HepG2 (cell line): ENCODE measurements around the gene PPM1G. TPM values are rescaled to one million over a fixed set of nuclear protein-coding genes. Genes with fewer than 3 reads are reported as not detected.

Experiments
- ERF ChIP-seq: IDR thresholded peaks from 2 replicates; pipeline ENCODE4 v1.6.1; 2018; ENCODE audit warnings: missing biosample characterization, missing genetic modification reagents
- HIC2 ChIP-seq: sonication (generic); formaldehyde crosslinking; IDR thresholded peaks from 2 replicates; pipeline ENCODE4 v1.9.0; 2022; ENCODE audit warnings: low read depth, missing genetic modification reagents
- KLF11 ChIP-seq: IDR thresholded peaks from 2 replicates; pipeline ENCODE4 v1.6.1; 2016; ENCODE audit warnings: missing compliant biosample characterization
- LCORL ChIP-seq, 2 experiments: fragments of 450-650 bp in 1 of 2; sonication (generic) in 1 of 2; formaldehyde crosslinking in 1 of 2; IDR thresholded peaks; 2 replicates each; pipeline versions ENCODE4 v1.5.0 to v1.6.1; 2017 to 2020; ENCODE audit warnings: antibody characterized with exemption in 1 of 2, missing genetic modification reagents in 1 of 2
- NFE2L2 ChIP-seq: fragments of 150-350 bp; IDR thresholded peaks from 2 replicates; pipeline ENCODE4 v1.6.1; 2014; ENCODE audit warnings: low read length
- NR2F6 ChIP-seq, 2 experiments: IDR thresholded peaks; 2 replicates each; pipeline ENCODE4 v1.6.1; 2016; ENCODE audit warnings: antibody characterized with exemption in 1 of 2, mild to moderate bottlenecking in 1 of 2
- PHF8 ChIP-seq: sonication (generic); formaldehyde crosslinking; IDR thresholded peaks from 2 replicates; pipeline ENCODE4 v1.5.0; 2020; ENCODE audit warnings: missing genetic modification reagents
- RORA ChIP-seq: sonication (generic); formaldehyde crosslinking; IDR thresholded peaks from 2 replicates; pipeline ENCODE4 v1.5.0; 2020; ENCODE audit warnings: mild to moderate bottlenecking, missing genetic modification reagents, moderate library complexity
- SAFB2 ChIP-seq: sonication (generic); formaldehyde crosslinking; IDR thresholded peaks from 2 replicates; pipeline ENCODE4 v1.5.1; 2020; ENCODE audit warnings: missing genetic modification reagents, low read depth, mild to moderate bottlenecking, borderline replicate concordance
- SALL1 ChIP-seq: sonication (generic); formaldehyde crosslinking; IDR thresholded peaks from 2 replicates; pipeline ENCODE4 v1.8.0; 2022; ENCODE audit warnings: mild to moderate bottlenecking, missing genetic modification reagents
- SATB2 ChIP-seq: sonication (generic); formaldehyde crosslinking; IDR thresholded peaks from 2 replicates; pipeline ENCODE4 v1.5.0; 2020; ENCODE audit warnings: missing genetic modification reagents
- TCF7 ChIP-seq: sonication (generic); IDR thresholded peaks from 2 replicates; pipeline ENCODE4 v1.6.1; 2016; ENCODE audit warnings: antibody characterized with exemption, low read depth
- U2AF1 ChIP-seq: fragments of 200-400 bp; formaldehyde crosslinking; optimal IDR thresholded peaks from 2 replicates; pipeline ENCODE3; 2017; ENCODE audit warnings: mild to moderate bottlenecking, low read depth, low read length
- ZFP91 ChIP-seq: sonication (generic); formaldehyde crosslinking; IDR thresholded peaks from 2 replicates; pipeline ENCODE4 v1.9.0; 2022; ENCODE audit warnings: missing genetic modification reagents, mild to moderate bottlenecking, borderline replicate concordance
- ZNF10 ChIP-seq: sonication (generic); formaldehyde crosslinking; IDR thresholded peaks from 2 replicates; pipeline ENCODE4 v1.4.0; 2020; ENCODE audit warnings: mild to moderate bottlenecking, low read depth, missing genetic modification reagents, borderline replicate concordance
- ZNF317 ChIP-seq: sonication (generic); formaldehyde crosslinking; IDR thresholded peaks from 2 replicates; pipeline ENCODE4 v1.5.0; 2020; ENCODE audit warnings: mild to moderate bottlenecking, missing genetic modification reagents
- ZNF558 ChIP-seq: sonication (generic); formaldehyde crosslinking; IDR thresholded peaks from 2 replicates; pipeline ENCODE4 v1.9.0; 2022; ENCODE audit warnings: mild to moderate bottlenecking, missing genetic modification reagents, borderline replicate concordance
- ZNF614 ChIP-seq: IDR thresholded peaks from 2 replicates; pipeline ENCODE4 v1.6.1; 2018; ENCODE audit warnings: missing biosample characterization, missing genetic modification reagents, inconsistent platforms, borderline replicate concordance
- ZSCAN22 ChIP-seq: sonication (generic); formaldehyde crosslinking; IDR thresholded peaks from 2 replicates; pipeline ENCODE4 v1.4.0; 2020; ENCODE audit warnings: mild to moderate bottlenecking, missing genetic modification reagents
- polyA plus RNA-seq, 8 experiments: library from polyadenylated mRNA; depleted of rRNA in 3 of 8; stranded (reverse) in 7 of 8; unstranded in 1 of 8; fragments of >200 nt; fragmentation: Illumina TruSeq in 4 of 8; extraction: Trizol in 4 of 8; gene quantifications; 2 replicates each; pipeline versions ENCODE4 v1.2.1 to v1.2.3, GENCODE V29; 2011 to 2016; ENCODE audit warnings: low read depth in 4 of 8, missing spikeins in 1 of 8, mixed read lengths in 1 of 8; ENCODE audit not compliant: insufficient read depth in 1 of 8
- total RNA-seq, 5 experiments: library from RNA; depleted of rRNA; stranded (reverse); fragments of >200 nt; fragmentation: Illumina TruSeq; extraction: Trizol; gene quantifications; 2 replicates each; pipeline ENCODE4 v1.2.3, GENCODE V29; 2016; ENCODE audit warnings: low read depth in 1 of 5
- TF ChIP-seq, protein P1 (sequence below): sonication (generic); formaldehyde crosslinking; IDR thresholded peaks from 2 replicates; pipeline ENCODE4 v1.4.0; 2020; ENCODE audit warnings: mild to moderate bottlenecking, missing genetic modification reagents, borderline replicate concordance
- TF ChIP-seq, protein P2 (sequence below): sonication (generic); formaldehyde crosslinking; IDR thresholded peaks from 2 replicates; pipeline ENCODE4 v1.5.0; 2020; ENCODE audit warnings: missing genetic modification reagents

PPM1G gene
- total and polyA plus RNA-seq, 2 of the 13 experiments (the other 11 are each of a cell fraction or from before 2014, with no cell fraction given), result 58.2 to 213 TPM

GRCh38 chr2:27428978-27429541 is 19.7 kb upstream of the PPM1G start (continued):
- TF ChIP-seq, protein P1, sequence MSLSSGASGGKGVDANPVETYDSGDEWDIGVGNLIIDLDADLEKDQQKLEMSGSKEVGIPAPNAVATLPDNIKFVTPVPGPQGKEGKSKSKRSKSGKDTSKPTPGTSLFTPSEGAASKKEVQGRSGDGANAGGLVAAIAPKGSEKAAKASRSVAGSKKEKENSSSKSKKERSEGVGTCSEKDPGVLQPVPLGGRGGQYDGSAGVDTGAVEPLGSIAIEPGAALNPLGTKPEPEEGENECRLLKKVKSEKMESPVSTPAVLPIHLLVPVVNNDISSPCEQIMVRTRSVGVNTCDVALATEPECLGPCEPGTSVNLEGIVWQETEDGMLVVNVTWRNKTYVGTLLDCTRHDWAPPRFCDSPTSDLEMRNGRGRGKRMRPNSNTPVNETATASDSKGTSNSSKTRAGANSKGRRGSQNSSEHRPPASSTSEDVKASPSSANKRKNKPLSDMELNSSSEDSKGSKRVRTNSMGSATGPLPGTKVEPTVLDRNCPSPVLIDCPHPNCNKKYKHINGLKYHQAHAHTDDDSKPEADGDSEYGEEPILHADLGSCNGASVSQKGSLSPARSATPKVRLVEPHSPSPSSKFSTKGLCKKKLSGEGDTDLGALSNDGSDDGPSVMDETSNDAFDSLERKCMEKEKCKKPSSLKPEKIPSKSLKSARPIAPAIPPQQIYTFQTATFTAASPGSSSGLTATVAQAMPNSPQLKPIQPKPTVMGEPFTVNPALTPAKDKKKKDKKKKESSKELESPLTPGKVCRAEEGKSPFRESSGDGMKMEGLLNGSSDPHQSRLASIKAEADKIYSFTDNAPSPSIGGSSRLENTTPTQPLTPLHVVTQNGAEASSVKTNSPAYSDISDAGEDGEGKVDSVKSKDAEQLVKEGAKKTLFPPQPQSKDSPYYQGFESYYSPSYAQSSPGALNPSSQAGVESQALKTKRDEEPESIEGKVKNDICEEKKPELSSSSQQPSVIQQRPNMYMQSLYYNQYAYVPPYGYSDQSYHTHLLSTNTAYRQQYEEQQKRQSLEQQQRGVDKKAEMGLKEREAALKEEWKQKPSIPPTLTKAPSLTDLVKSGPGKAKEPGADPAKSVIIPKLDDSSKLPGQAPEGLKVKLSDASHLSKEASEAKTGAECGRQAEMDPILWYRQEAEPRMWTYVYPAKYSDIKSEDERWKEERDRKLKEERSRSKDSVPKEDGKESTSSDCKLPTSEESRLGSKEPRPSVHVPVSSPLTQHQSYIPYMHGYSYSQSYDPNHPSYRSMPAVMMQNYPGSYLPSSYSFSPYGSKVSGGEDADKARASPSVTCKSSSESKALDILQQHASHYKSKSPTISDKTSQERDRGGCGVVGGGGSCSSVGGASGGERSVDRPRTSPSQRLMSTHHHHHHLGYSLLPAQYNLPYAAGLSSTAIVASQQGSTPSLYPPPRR, result 0 out of 2 replicates have a peak, but pooled peaks have one; percentile 66
- TF ChIP-seq SALL1 (CRISPR knock-in tag) (peak; percentile 77; the same call in 1 of the 2 replicates), ZNF317 (CRISPR knock-in tag) (no peak), HIC2 (CRISPR knock-in tag) (peak; percentile 30; the same call in 1 of the 2 replicates), TCF7 (peak; percentile 91), SAFB2 (CRISPR knock-in tag) (no peak), NFE2L2 (no peak), ZNF10 (CRISPR knock-in tag) (no peak), ERF (CRISPR knock-in tag) (no peak), SATB2 (CRISPR knock-in tag) (no peak), ZFP91 (CRISPR knock-in tag) (peak; percentile 62), U2AF1 (no peak), KLF11 (CRISPR knock-in tag) (no peak), ZNF614 (no peak; the same call in 1 of the 2 replicates), PHF8 (CRISPR knock-in tag) (peak; percentile 45; the same call in 1 of the 2 replicates), ZSCAN22 (CRISPR knock-in tag) (peak; percentile 65), ZNF558 (CRISPR knock-in tag) (no peak), RORA (CRISPR knock-in tag) (no peak), NR2F6 (IDR thresholded peaks at IDR 0.05) (no peak), NR2F6 (CRISPR knock-in tag; IDR thresholded peaks at IDR 0.05) (peak; percentile 48), LCORL (IDR thresholded peaks at IDR 0.05) (no peak), LCORL (CRISPR knock-in tag; IDR thresholded peaks at IDR 0.05) (no peak)
- TF ChIP-seq, protein P2, sequence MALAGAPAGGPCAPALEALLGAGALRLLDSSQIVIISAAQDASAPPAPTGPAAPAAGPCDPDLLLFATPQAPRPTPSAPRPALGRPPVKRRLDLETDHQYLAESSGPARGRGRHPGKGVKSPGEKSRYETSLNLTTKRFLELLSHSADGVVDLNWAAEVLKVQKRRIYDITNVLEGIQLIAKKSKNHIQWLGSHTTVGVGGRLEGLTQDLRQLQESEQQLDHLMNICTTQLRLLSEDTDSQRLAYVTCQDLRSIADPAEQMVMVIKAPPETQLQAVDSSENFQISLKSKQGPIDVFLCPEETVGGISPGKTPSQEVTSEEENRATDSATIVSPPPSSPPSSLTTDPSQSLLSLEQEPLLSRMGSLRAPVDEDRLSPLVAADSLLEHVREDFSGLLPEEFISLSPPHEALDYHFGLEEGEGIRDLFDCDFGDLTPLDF, result peak; percentile 84
